Measurements from ENCODE around the gene CDKAL1.

DNA sequence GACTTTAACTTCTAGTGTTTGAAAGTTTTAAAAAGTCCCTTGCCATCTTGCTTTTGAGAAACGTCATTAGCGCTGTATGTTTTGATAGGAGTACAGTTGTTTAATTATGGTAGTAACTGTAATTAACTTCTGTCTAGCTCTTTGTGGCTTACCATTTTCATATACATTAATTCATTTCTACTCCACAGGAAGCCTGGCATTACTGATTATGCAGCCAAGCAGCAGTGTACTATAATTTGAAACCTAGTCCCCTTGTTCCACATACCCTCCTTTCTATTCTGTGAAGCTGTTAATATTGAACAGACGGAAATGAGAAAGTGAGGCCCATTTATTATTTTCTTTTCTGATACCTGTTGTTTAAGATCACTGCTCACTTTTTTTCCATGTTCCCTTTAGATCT lies 235.4 kb downstream of the CDKAL1 start:
- TF ChIP-seq, protein P1, sequence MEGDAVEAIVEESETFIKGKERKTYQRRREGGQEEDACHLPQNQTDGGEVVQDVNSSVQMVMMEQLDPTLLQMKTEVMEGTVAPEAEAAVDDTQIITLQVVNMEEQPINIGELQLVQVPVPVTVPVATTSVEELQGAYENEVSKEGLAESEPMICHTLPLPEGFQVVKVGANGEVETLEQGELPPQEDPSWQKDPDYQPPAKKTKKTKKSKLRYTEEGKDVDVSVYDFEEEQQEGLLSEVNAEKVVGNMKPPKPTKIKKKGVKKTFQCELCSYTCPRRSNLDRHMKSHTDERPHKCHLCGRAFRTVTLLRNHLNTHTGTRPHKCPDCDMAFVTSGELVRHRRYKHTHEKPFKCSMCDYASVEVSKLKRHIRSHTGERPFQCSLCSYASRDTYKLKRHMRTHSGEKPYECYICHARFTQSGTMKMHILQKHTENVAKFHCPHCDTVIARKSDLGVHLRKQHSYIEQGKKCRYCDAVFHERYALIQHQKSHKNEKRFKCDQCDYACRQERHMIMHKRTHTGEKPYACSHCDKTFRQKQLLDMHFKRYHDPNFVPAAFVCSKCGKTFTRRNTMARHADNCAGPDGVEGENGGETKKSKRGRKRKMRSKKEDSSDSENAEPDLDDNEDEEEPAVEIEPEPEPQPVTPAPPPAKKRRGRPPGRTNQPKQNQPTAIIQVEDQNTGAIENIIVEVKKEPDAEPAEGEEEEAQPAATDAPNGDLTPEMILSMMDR (conservative IDR thresholded peaks at IDR 0.05; ENCODE audit: low read depth, low read length), result no peak
- TF ChIP-seq EZH2 (IDR thresholded peaks at IDR 0.05; ENCODE audit: low read length, unreplicated experiment) (no peak), EZH2phosphoT487 (IDR thresholded peaks at IDR 0.05; ENCODE audit: borderline replicate concordance, low read length) (no peak)
